CD4-positive, alpha-beta T cell treated with Interleukin-15 for 4 hours (primary cell): ENCODE measurements around the gene SMIM13.
A peak's percentile ranks its signal among the peaks of the same experiment; 100 is the strongest.

Experiments
- DNase-seq: peaks from one replicate; pipeline ENCODE4 v3.0.0-alpha.2; 2020; ENCODE audit warnings: low spot score

The SMIM13 gene

DNA sequence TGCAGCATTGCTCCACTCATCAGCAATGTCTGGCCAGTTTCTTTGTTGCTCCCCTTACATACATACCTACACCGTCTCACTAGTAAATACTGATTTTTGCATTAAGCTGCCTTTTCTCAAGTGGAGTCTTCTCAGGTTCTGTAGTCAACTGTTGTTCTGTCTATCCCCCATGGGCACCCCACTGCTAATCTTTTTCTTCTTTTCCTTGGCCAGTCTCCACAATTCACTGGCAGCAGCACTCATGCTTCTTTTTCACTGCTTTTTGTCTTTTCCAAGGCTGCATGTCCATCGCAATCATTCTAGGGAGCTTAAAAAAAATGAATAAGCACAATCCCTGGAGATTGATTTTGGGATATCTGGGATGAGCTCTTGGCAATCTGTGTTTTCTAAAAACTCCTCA lies 28.2 kb downstream of the SMIM13 start:
- no peak for DNase-seq

DNA sequence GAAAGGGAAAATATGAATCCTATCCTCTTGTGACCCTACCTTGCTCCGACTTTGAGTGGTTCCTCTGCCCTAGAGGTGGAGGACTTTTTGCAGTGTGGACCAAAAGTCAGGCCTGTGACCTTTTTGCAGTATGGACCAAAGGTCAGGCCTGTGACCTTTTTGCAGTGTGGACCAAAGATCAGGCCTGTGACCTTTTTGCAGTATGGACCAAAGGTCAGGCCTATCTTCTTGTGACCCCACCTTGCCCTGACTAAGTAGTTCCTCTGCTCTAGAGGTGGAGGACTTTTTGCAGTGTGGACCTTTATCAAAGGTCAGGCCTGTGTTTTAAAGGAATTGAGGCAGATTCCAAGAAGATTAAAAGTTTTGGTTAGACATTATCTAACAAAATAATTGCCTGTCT lies 28.7 kb downstream of the SMIM13 start:
- no peak for DNase-seq

DNA sequence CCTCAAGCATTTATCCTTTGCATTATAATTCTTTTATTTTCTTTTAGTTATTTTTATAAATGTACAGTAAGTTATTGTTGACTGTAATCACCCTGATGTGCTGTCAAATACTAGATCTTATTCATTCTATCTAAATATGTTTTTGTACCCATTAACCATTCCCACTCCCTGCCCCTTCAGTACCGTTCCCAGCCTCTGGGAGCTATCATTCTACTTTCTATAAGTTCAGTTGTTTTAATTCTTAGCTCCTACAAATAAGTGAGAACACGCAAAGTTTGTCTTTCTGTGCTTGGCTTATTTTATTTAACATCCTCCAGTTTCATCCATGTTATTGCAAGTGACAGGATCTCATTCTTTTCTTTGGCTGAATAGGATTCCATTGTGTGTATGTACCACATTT lies 30.3 kb downstream of the SMIM13 start:
- no peak for DNase-seq

DNA sequence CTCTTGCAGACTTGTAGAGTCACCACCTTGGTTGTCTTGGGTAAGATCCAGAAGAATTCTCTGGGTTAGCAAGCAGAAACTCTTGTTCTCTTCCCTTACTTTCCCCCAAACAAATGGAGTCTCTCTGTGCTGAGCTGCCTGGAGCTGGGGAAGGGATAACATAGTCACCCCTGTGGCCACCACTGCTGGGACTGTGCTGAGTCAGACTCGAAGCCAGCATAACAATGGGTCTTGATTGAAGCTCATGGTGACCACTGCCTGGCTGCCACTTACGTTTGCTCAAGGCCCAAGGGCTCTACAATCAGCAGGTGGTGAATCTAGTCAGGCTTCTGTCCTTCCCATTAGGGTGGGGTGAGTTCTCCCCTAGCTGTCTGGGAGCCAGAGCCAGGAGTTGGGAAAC lies 33.2 kb downstream of the SMIM13 start:
- DNase-seq, result no peak

DNA sequence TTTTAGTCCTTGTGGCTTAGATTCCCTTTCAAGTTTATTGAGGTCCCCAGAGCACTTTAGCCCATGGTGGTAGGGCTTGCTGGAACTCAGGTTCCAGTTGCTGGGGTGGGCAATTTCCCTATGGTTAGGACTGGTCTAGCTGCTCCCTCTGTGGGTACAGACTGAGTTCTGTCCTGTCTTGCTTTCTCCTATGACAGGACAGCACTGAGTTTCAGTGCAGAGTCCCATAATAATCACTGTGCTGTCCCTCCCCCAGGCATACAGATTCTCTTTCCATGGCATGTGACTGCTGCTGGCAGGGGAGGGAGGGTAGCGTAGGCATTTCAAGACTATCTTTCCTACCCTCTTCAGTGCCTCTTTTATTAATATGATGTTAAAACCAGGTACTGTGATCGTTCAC lies 35.0 kb downstream of the SMIM13 start:
- DNase-seq, result no peak

DNA sequence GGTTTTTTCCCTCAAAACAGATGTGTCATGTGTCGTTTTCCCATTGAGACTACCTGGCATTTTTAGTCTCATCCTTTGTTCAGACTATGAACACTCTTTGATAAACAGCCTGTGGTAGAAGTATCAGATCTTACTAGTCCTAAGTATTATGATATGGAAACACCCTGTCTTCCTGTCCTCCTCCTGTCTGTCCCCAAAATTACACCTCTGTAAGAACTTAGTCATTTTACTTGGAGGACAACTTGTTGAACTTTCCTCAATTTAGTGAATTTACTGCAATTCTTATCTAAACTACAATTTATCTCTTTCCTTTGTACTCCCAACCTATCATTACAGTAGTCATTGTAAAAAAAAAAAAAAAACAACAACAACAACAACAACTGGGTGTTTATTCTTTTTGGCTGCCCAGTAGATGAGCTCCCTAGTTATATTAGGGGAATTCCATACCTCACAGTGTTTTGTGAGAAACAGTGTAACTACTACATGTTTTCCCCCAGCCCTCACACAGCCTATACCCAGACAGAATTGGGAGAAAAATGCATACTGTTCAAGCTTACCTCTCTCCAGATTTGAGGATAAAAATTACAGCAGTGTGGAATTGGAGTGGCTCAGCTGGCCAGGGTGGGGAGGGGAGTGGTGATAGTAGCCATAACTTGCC lies 36.4 kb downstream of the SMIM13 start:
- DNase-seq, result no peak

DNA sequence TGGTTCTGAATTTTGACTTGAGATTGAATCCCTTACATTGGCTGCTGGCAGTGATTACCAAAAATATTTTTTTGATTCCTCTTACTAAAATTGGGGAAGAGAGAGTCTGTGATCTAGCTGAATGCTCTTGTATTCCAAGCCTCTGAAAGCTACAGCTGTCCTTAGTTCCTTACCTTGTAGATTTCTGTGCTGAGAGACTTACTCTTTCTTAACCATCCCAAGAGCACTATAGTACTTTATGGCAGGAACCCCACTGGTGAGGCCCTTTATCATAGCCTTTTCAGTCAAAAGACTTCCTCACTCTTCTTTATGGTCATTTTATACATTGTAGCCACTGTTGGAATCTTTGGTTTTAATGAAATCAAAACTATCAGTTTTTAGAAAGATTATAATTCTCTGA lies 37.0 kb downstream of the SMIM13 start:
- DNase-seq, result no peak

DNA sequence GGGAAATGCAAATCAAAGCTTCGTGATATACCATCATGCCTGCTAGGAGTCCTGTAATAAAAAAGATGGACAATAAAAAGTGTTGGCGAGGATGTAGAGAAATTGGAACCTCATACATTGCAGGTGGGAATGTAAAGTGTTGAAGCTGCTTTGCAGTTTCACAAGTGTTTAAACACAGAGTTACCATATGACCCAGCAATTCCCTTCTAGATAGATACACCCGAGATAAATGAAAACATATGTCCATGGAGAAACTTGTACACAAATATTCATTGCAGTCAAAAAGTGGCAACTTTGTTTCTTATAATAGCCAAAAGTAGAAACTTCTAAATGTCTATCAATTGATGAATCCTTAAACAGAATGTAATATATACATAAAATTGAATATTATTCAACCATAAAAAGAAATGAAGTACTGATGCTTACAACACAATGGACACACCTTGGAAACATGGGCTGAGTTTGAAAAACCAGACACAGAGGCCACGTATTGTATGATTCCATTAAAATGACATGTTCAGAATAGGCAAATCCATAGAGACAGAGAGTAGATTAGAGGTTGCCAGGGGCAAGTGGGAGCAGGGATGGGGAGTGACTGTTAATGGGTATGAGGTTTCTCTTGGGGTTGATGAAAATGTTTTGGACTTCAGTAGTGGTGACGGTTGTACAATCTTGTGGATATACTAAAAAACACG lies 38.7 kb downstream of the SMIM13 start:
- no peak for DNase-seq

DNA sequence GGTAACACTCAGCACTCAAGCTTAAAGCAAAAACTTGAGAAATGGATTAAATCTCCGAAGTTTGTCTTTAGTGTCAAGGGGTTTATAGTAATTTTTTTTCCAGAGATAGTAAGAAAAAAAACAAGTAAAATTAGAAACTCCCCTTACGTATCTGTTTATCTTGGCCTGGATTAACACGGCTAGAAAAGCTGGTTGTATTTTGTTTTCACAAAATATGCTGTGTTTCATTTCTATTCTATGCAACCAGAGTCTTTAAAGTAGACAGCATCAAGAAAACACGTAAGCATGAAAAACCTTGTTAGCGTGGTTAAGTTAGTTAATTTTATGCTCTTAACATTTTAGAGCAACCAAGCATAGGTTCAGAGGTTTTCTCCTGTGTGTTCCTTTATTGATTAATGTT lies 39.6 kb downstream of the SMIM13 start:
- DNase-seq, result no peak

DNA sequence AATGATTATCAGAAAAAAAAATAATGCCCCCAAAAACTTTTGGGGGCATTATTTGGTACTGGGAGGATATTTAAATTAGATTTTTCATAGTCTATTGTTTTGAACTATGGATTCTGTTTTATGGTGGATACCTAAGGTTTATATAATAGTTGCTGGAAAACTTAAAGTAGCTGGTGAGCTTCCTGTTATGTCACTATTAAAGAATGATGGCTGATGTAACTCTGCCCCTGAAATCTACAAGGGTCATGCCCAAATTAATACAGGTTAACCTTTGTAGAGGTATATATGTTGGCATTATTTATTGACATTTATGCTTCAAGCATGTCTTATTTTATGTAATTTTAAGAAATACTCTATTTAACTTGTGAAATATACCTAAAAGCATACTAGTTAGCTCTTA lies 43.2 kb downstream of the SMIM13 start:
- no peak for DNase-seq

DNA sequence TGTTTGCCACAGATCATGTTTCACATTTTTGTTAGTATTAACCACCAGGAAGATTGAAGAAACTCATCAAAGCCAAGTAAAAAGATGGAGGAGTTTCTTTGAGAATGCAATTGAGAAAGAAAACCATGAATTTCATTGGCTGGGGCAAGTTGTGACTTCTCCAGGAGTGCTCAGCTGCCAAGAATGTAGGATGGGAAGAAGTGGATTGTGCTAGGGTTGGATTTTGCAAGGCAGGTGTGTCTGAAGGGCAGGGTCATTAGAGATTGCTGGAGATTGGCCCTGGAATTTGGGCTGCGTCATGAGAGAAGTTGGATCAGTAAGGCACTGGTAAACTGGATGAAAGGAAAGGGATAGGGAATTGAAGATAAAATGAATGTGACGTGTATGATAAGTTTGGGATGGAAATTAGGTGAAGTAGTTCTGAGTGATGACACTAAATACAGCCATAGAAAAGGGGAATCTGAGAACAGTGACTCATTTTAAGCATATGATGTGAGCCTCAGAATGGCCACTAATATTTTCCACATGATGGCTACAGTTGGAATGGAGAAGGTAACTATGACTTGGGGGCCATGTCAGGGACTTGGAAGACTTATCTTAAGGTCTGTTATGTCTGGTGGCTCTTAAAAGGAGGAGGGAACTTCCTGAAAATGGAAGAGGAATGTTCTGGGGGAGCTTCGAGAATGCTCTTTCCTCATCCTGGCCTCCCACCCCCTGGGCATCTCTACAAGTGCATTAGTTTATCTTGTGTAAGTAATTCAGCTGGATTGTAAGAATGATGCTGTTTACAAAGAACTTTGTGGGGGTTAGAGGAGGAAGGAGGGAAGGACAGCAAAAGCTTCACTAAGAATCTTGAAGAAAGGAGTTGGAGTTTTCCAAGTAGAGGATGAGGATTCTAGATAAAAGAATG lies 45.7 kb downstream of the SMIM13 start:
- no peak for DNase-seq

DNA sequence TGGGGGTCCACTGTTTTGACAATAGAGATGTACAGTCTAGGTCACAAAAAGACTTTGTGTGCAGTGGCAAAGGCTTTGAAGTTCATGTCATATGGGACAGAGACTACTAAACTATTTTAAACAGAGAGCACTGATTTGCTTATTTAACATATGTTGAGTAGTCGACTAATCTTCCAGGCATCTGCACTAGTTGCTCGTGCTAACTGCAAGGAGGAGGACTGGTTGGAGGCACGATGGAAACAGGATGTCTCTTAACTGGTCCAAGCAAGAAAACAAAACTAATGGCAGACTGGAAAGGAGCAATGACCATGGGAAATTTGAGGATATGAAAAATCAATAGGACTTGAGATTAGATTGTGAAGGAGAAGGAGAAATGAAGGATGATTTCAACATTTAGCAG lies 46.4 kb downstream of the SMIM13 start:
- DNase-seq, result no peak

DNA sequence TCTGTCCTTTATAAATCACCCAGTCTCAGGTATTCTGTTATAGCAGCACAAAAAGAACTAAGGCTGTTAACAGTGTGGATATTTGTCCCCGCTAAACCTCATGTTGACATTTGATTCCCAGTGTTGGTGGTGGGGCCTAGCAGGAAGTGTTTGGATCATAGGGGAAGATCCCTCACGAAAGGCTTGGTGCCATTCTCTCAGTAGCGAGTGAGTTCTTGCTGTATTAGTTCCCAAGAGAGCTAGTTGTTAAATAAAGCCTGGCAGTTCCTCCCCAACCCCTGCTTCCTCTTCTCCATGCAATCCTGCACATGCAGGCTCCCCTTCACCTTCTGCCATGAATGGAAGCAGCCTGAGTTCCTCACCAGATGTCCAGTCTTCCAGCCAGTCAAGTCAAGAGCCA lies 47.7 kb downstream of the SMIM13 start:
- no peak for DNase-seq

DNA sequence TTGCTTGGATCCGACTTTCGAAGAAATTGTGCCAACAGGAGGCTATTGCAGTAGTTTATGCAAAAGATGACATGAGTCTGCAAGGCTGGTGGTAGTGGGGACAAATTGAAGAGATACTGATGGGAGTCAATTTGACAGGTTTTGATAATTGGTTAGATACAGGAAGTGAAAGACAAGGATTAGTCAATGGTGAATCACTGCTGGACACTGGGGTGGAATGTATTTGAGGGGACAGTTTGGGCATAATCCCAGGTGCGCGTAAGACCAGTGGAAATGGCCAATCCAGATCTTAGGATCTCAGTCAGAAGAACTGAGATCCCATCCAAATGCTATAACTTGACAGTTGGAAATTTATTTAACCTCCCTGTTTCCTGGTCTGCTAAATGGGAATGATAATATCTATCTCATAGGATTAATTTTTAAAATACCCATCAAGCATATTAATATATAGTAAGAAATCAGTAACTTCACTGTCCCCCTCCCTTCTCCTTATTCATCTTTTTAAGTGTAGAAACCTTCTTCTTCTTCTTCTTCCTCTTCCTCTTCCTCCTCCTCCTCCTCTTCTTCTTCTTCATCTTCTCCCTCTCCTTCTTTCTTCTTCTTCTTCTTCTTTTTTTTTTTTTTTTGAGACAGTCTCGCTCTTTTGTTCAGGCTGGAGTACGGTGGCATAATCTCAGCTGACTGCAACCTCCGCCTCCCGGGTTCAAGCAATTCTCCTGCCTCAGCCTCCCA lies 48.8 kb downstream of the SMIM13 start:
- no peak for DNase-seq

DNA sequence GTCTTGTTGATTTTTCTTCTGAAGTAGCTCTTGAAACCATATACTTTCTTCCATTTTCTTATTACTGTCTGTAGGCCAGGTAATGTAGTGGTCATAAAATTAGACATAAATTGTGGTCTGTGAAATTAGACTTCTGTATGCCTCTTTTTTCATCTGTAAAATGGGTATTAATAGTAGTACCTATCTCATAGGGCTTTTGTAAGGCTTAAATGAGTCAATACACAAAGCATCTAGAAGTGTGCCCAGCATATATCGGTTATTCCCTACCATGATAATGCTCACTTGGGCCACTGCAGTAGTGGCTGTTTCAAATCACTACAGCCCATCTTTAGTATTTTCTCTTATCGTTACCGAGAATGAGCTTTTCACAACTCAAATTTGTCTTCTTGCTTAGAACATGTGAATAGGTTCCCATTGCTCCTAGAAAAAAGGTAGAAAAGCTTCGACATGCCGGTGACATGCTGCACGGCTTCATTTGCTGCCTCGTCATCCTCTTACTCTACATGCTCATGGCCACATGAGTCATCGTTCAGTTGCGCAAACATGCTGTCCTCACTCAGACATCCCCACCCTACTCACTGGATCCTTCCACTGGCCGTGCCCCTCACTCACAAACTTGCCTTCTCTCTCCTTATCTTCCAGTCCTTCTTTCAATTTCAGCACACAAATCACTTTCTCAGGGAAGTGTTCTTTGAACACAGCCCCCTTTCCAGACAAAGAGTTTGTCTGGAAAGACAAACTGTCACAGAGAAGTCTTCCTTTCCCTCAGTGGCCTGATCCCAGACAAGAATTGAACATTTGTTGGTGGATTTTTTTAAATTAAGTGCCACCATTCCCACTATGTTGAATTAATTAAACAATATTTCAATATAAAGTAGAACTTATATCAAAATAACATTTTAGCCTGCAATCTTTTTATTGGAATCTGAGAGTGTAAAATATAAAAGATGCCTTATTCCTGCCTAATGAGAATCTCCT lies 50.0 kb downstream of the SMIM13 start:
- DNase-seq, result peak; percentile 2

DNA sequence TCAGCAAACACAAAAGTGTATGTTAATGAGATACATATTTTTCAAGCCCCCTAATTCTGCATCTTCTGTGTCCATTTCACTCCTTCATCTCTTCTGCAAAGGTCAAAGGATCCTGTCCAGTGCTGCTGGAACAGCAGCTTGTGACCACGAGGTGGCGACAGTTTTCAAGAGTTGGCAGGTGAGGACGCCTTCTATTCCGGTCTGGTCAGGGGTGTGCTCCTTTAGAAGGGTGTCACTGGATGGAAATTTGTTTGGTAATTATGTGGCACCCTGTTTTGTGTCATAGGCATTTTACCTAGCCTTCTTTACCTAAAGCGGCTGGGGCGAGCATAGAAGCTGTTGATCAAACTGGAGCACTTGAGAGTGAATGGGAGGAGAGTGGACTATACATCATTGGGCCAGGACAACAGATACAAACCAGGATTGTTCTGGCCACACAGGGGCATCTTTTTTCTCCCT lies 50.8 kb downstream of the SMIM13 start:
- peak; percentile 76 for DNase-seq

DNA sequence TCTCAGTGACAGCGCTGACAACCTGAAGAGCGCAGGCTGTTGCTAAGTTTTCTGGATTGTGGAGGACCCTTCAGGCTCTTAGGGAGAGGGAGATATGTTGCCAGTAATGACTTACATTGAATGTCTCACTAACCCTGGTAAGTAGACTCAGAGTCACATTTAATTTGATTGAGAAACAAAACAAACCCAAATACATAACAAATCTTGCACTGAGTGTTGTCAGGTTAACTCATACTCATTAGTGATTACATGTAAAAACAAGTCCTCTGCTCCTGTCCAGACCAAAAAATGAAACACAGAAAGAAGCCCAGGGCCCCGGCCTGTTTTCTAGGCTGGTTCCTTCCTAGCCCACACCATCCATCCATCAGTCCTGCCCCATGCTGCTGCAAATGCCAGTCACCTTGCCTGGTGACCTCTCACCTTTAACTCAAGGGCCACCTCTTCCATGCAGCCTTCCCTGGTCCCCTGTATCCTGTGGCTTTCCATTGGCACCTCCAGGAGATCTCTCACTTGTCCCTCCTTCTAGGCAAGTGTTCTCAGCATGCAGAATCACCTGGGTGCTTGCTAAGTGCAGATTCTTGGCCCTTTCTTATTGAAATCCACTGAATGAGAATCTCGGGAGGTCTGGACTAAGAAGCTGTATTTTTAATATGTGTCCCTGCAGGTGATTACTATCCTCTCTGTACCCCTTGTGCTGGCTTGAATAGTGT lies 52.6 kb downstream of the SMIM13 start:
- no peak for DNase-seq

DNA sequence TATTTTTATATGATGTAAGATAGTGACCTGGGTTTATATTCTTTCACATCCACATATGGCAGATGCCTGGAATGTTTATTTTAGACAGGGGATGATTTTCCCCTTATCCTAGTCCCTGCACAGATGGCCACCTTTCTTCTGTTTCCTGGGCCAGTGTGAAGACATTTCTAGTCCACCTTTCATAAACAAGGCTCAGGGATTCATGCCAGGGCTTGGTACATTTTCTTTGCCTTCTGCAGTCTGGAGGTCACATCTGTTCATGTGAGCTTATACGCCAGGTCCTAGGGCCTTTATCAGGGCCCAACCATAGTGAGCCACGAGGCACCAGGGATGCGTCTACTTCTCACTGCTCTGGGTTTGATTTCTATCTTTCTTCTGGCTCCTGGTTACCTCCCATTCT lies 55.9 kb downstream of the SMIM13 start:
- no peak for DNase-seq

DNA sequence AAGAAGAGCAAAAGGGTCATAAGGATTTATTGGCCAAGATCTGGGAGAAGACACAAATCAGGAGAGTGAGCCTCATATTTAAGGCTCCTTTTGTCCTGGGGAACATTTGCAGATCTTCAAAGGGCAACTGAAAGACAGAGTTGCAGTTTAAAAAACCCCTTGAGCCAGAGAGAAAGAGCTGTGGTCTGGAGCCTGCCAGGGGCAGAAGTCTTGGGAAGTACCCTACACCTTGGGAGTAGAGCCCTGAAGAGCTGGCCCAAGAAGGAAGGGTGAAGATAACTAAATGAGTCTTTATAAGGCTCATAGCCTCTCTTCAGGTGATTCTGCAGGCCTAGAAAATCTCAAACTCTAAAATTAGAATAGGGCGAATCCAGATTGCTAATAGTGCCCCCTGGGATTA lies 57.9 kb downstream of the SMIM13 start:
- no peak for DNase-seq

DNA sequence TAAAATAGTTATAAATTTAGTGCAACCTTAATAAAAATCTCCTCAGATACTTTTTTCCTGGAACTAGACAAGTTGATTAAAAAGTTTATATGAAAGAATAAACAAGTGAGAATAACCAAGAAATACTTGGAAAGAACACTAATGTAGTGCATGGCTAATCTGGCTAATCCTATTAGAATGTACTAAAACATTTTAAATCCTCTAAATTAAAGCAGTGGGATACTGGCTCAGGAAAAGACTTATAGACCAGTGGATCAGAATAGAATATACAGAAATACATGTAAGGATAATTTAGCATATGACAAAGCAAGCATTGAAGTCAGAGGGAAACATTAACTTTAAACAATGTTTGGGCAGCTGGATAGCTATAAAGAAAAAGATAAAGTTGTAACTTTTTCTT lies 58.9 kb downstream of the SMIM13 start:
- no peak for DNase-seq
